Glutamatergic neuron (in vitro differentiated cells): ENCODE measurements around the gene KCP. TPM values are rescaled to one million over a fixed set of nuclear protein-coding genes. Genes with fewer than 3 reads are reported as not detected.

Experiments used
- DNase-seq: peaks from one replicate; pipeline ENCODE4 v3.0.0; 2022
- H3K27ac Mint-ChIP-seq: one replicate; pipeline ENCODE4 v1.8.0; 2020; ENCODE audit warnings: mild to moderate bottlenecking, mixed read lengths, inconsistent platforms; ENCODE audit not compliant: unreplicated experiment
- H3K27me3 Mint-ChIP-seq: one replicate; pipeline ENCODE4 v1.8.0; 2020; ENCODE audit warnings: mild to moderate bottlenecking, moderate library complexity, mixed read lengths, inconsistent platforms; ENCODE audit not compliant: unreplicated experiment
- H3K36me3 Mint-ChIP-seq: one replicate; pipeline ENCODE4 v1.8.0; 2020; ENCODE audit warnings: mild to moderate bottlenecking, mixed read lengths, inconsistent platforms; ENCODE audit not compliant: unreplicated experiment
- H3K4me1 Mint-ChIP-seq: one replicate; pipeline ENCODE4 v1.8.0; 2020; ENCODE audit warnings: mild to moderate bottlenecking, low read depth, mixed read lengths, inconsistent platforms; ENCODE audit not compliant: unreplicated experiment
- H3K4me3 Mint-ChIP-seq: one replicate; pipeline ENCODE4 v1.8.0; 2020; ENCODE audit warnings: mild to moderate bottlenecking, mixed read lengths, inconsistent platforms; ENCODE audit not compliant: unreplicated experiment
- H3K9me3 Mint-ChIP-seq: one replicate; pipeline ENCODE4 v1.8.0; 2020; ENCODE audit warnings: mild to moderate bottlenecking, moderate library complexity, mixed read lengths, inconsistent platforms; ENCODE audit not compliant: unreplicated experiment
- total RNA-seq: library from RNA; stranded (reverse); fragmentation: NEBNext Ultra II Directional; extraction: Animal tissue kit (Norgen Biotek cat#: 25700); gene quantifications from one replicate; pipeline ENCODE4 v1.2.1, GENCODE V29; 2021; ENCODE audit not compliant: unreplicated experiment
- TF ChIP-seq, protein P1 (sequence below): fragments of 200-600 bp; sonication (generic); IDR thresholded peaks from one replicate; pipeline ENCODE4 v1.5.0; 2021; ENCODE audit not compliant: partially characterized antibody, unreplicated experiment

KCP gene
- total RNA-seq, 1 donor from 2014 or later = 2.2 TPM

DNA sequence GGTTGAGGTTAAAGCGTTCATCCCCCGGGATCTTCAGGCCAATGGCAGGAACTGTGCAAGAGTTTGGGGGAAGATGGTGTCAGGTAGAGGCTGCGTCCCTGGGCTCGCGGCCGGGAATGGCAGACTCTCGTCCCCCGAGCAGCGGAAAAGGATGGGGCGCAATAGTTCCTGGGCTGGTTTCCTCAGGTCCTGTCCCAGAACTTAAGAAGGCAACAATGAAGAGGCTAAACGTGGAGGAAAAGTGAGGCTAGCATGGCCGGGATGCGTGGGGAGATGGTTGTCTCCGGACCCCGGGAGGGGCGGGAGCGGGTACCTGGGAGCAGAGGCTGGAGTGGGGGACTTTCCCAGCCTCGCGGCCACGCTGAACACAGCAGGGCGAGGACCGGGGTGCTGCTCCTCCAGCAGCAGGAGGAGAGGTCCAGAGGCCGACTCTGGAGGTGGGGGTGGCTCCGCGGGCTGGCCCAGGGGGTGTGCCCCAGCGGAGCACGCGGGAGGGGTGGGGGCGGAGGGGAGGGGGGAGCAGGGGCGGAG lies 28.1 kb upstream of the KCP start:
- peak overlapping the region; percentile 74 for H3K4me3 Mint-ChIP-seq
- H3K27ac Mint-ChIP-seq = no peak overlapping the region
- peaks cover 6% of the 10 kb centered on the region for H3K9me3 Mint-ChIP-seq
- H3K36me3 Mint-ChIP-seq = peaks cover 5% of the 10 kb centered on the region
- peaks cover 12% of the 10 kb centered on the region for H3K4me1 Mint-ChIP-seq
- peaks cover 17% of the 10 kb centered on the region for H3K27me3 Mint-ChIP-seq
- TF ChIP-seq, protein P1, sequence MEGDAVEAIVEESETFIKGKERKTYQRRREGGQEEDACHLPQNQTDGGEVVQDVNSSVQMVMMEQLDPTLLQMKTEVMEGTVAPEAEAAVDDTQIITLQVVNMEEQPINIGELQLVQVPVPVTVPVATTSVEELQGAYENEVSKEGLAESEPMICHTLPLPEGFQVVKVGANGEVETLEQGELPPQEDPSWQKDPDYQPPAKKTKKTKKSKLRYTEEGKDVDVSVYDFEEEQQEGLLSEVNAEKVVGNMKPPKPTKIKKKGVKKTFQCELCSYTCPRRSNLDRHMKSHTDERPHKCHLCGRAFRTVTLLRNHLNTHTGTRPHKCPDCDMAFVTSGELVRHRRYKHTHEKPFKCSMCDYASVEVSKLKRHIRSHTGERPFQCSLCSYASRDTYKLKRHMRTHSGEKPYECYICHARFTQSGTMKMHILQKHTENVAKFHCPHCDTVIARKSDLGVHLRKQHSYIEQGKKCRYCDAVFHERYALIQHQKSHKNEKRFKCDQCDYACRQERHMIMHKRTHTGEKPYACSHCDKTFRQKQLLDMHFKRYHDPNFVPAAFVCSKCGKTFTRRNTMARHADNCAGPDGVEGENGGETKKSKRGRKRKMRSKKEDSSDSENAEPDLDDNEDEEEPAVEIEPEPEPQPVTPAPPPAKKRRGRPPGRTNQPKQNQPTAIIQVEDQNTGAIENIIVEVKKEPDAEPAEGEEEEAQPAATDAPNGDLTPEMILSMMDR = no peak
- no peak for DNase-seq

DNA sequence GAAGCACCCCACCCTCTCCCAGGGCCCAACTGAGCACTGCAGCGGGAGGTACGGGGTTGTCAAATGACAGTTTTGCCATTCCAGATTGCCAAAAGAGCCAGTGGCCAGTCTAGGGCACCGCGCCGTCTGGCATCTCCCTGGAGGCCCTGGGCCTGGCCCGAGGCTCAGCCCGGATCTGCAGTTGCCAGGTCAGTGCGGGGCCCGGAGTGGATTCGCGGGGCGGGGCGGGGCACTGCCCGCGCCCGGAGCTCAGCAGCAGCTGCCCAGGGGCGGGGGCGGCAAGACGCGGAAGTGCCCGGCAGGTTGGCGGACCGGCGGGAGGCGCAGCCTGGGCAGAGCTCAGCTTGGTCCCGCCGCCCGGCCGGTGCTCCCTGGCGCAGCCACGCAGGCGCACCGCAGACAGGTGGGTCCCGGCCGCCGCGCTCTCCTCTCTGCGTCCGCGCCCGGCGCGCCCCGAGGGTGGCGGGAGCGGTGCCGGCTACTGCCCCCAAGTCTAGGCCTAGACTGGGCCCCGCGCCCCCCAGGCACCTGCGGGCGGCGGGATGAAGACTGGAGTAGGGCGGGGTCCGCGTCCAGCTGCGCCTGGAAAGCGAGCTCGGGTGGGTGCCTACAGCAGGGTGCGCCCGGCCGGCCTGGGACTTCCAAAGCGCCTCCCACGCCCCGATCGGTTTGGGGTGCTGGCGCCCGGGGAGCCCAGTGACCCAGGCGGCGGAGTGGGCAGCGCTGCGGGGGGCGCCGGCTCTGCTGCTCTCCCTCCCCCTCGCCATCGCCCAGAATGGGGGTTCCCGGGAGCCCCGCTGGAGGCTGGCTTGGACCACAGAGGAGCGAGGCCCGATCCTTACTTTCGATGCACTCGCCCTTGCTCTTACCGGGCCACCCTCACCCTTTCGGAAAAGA lies 27.4 kb upstream of the KCP start, which contains the start of gene IRF5:
IRF5 (plus strand) TSS at position 281 of the 897 bp plus-strand sequence. CDS start 4,155 bp downstream, outside the sequence.
- no peak for DNase-seq
- peaks cover 19% of the 10 kb centered on the region for H3K27me3 Mint-ChIP-seq
- TF ChIP-seq, protein P1 = no peak

DNA sequence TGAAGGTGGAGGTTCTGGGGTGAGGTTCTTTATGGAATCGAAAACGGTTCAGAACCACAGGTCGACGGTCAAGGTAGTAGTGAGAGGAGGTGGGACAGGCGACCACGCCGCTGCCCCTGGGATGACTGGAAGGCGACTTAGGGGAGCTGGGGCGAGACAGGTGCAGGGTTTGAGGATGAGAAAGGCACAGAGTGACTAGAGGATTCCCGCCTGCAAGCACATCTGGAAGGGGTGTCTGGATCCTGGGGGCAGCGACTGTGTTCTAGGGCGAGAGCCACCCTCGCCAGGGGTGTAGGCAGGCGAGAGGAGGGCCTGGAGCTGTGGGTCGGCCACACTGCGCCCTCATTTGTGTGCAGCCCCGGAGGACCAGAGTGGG lies 26.8 kb upstream of the KCP start:
- no peak for DNase-seq
- no peak overlapping the region for H3K27ac Mint-ChIP-seq
- peaks cover 12% of the 10 kb centered on the region for H3K4me1 Mint-ChIP-seq
- peak overlapping the region; percentile 77 for H3K4me3 Mint-ChIP-seq
- peaks cover 6% of the 10 kb centered on the region for H3K9me3 Mint-ChIP-seq
- H3K36me3 Mint-ChIP-seq = peaks cover 5% of the 10 kb centered on the region
- TF ChIP-seq, protein P1 = no peak
- H3K27me3 Mint-ChIP-seq = peaks cover 19% of the 10 kb centered on the region

More for the DNA sequence above, 27.4 kb upstream of the KCP start, which contains the start of gene IRF5:
- H3K4me3 Mint-ChIP-seq = peak within 1 kb of the TSS; percentile 77
- H3K4me1 Mint-ChIP-seq = peaks cover 12% of the 10 kb centered on the region
- peaks cover 6% of the 10 kb centered on the region for H3K9me3 Mint-ChIP-seq
- H3K27ac Mint-ChIP-seq = no peak within 1 kb of the TSS
- H3K36me3 Mint-ChIP-seq = peaks cover 5% of the 10 kb centered on the region

- peaks cover 12% of the 10 kb centered on the region for H3K4me1 Mint-ChIP-seq
- peaks cover 5% of the 10 kb centered on the region for H3K36me3 Mint-ChIP-seq
- DNase-seq = no peak
- H3K27me3 Mint-ChIP-seq = peaks cover 19% of the 10 kb centered on the region
- H3K4me3 Mint-ChIP-seq = peak overlapping the region; percentile 77
- TF ChIP-seq, protein P1 = no peak
- peaks cover 6% of the 10 kb centered on the region for H3K9me3 Mint-ChIP-seq
- H3K27ac Mint-ChIP-seq = no peak overlapping the region
These were observed 26.3 kb upstream of the KCP start for GRCh38 chr7:128936798-128937197.

DNA sequence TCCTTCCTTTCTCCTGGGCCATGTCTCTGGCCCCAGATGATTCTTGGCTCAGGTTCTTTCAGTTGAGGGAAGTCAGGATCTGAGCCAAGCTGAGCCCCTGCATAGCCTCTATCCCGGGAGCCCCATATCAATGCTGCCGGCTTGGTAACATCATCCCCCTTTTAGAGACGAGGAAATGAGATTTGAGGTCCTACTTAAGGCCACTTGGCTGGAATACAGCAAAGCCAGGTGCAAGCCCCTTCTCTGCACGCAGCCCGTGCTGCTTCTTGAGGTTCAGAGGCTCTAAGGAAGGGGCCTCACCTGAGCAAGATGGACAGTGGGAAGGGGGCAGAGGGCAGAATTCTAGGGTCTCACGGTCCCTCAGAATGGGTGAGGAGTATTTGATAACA lies 24.8 kb upstream of the KCP start:
- H3K36me3 Mint-ChIP-seq = peaks cover 5% of the 10 kb centered on the region
- peaks cover 7% of the 10 kb centered on the region for H3K4me1 Mint-ChIP-seq
- H3K27me3 Mint-ChIP-seq = peaks cover 14% of the 10 kb centered on the region
- no peak overlapping the region for H3K4me3 Mint-ChIP-seq
- DNase-seq = no peak
- H3K27ac Mint-ChIP-seq = no peak overlapping the region
- peaks cover 2% of the 10 kb centered on the region for H3K9me3 Mint-ChIP-seq
- TF ChIP-seq, protein P1 = no peak
